GM19193 (cell line): ENCODE data around the gene SLC7A4.

Source experiments
- POLR2A ChIP-seq: IDR thresholded peaks from 4 replicates; pipeline ENCODE4 v1.6.1; 2011; ENCODE audit not compliant: insufficient read depth, insufficient read length; ENCODE audit errors: extremely low read depth

SLC7A4 gene

DNA sequence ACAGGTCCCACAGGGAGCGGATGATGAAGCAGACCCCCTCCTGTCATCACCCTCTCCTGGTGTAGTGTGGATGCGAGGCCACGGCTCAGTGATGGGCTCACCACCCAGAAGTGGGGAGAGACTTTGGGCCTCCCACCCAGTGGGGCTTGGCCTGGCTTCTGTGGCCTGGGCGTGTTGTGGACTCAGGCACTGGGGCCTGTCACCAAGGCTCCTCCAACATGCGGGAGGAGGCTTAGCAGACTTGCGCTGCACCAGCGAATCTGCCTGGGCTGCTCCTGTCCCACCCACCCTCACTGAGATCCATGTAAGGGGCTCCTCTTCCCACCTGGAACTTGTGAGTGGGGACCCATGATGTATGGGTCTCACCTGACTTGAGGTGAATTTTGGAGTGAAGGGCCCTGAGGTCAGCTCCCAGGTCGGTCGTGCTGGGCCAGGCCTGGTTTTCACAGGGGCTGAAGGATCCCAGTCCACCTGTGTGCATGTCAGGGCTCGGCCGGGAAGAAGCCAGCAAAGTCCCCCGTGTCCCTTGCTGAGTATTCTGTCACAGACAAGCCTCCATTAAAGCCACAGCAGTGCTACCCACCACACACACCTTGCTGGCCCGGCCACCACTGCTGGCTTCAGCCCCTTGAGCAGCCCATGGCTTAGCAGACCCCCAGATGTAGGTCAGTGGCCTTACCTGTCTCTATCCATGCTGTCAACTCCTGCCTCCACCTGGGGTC is 34.7 kb downstream of the SLC7A4 start:
- TF ChIP-seq POLR2A, result no peak

DNA sequence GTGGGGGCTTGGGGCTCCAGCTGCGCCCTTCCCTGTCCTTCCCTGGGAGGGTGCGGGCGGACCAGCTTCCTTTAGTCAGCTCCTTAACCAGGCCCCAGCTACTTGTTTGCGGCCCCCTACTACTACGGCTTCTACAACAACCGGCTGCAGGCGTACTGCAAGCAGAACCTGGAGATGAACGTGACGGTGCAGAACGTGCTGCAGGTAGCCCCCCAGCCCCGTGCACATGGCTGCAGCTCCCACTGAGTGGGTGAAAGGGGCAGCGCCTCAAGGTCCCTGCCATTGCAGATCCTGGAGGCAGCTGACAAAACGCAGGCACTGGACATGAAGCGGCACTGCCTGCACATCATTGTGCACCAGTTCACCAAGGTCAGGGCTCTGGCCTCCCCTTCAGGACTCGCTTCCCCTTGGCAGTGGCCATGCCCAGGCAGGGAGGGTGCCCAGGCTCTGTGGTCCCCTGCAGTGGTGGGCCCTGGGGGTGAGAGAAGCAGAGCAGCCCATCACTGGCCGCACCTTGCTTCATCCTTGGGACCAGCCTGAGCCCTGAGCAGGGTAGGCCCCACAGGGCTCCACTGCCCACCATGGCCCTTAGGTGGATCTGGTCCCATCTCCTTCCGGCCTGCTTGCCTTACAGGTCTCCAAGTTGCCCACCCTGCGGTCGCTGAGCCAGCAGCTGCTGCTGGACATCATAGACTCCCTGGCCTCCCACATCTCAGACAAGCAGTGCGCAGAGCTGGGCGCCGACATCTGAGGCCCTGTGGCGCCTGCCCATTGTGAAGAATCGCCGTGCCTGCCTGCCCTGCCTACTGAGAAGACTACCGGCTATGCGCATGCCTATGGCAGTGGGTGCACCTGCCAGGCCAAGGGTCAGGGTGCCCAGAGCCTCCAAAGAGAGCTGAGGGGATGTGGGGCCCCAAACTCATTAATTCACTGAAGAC is 35.5 kb downstream of the SLC7A4 start:
- peak; percentile 7 for TF ChIP-seq POLR2A

GRCh38 chr22:20996031-20996410 is 36.3 kb downstream of the SLC7A4 start:
- TF ChIP-seq POLR2A, result no peak

DNA sequence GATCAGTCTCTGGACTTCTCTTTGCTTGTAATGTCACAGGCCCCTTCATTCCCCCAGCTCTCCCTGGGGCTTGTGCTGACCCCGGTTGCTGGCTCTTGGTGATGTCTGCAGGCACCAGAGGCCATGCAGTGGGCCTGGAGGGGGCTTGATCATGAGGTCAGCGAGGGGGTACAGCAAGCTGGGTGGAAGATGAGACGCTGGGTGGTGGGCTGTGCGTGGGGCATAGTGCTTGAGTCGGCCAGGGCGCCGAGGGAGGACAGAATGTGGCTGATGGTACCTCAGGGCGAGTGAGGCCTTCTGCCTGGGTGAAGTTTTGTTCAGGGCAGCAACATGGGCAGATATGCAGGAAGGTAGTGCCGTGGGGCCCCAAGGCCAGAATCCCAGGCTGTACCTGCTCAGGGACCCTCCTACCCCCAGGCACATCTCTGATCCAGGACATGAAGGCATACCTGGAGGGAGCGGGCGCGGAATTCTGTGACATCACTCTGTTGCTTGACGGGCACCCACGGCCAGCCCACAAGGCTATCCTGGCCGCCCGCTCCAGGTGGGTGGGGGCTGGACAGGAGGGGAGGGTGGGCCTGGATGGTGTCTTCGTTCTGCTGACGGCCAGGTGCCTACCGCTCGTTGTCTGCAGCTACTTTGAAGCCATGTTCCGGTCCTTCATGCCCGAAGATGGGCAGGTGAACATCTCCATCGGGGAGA is 36.9 kb downstream of the SLC7A4 start:
- TF ChIP-seq POLR2A, result no peak

DNA sequence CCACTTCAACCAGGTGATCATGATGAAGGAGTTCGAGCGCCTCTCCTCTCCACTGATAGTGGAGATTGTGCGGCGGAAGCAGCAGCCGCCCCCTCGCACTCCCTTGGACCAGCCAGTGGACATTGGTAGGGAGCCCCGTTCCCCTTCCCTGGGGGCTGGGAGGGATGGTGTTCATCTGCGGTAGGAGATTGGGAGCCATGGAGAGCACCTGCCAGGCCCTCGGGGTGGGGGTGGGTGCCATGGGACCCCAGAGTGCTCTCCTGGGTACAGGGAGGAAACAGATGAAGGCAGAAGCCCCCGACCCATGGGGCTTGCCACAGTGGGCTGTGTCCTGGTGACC is 37.5 kb downstream of the SLC7A4 start:
- TF ChIP-seq POLR2A, result no peak

DNA sequence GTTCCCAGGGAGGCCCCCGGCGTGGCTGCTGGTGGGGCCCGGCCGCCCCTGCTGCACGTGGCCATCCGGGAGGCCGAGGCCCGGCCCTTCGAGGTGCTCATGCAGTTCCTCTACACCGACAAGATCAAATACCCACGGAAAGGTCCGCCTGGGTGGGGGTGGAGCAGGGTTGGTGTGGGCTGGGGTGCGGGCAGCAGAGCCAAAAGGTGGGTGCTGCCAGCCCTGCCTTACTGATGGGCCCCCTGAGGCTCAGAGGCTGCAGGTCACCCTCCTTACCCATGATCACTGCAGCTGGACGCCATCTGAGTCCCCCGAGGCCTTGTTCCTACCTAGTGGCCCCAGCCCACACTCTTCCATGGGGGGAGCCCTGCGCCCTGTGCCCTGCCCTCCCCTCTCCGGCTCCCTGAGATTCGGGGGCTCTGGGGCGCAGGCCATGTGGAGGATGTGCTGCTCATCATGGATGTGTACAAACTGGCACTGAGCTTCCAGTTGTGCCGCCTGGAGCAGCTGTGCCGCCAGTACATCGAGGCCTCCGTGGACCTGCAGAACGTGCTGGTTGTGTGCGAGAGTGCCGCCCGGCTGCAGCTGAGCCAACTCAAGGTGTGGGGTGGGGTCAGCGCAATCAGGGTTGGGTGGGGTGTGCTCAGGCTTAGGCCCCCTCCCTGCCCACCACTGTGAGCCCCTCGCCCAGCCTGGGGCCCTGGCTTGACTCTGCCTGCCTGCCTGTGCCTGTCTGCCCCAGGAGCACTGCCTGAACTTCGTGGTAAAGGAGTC is 38.0 kb downstream of the SLC7A4 start:
- no peak for TF ChIP-seq POLR2A

GRCh38 chr22:20993304-20994127 is 38.8 kb downstream of the SLC7A4 start:
- no peak for TF ChIP-seq POLR2A

GRCh38 chr22:20992456-20993303 is 39.7 kb downstream of the SLC7A4 start:
- TF ChIP-seq POLR2A, result no peak

- TF ChIP-seq POLR2A, result no peak
These were observed 40.3 kb downstream of the SLC7A4 start for GRCh38 chr22:20992056-20992442.

GRCh38 chr22:20991252-20992055 is 40.9 kb downstream of the SLC7A4 start:
- peak; percentile 4 for TF ChIP-seq POLR2A

DNA sequence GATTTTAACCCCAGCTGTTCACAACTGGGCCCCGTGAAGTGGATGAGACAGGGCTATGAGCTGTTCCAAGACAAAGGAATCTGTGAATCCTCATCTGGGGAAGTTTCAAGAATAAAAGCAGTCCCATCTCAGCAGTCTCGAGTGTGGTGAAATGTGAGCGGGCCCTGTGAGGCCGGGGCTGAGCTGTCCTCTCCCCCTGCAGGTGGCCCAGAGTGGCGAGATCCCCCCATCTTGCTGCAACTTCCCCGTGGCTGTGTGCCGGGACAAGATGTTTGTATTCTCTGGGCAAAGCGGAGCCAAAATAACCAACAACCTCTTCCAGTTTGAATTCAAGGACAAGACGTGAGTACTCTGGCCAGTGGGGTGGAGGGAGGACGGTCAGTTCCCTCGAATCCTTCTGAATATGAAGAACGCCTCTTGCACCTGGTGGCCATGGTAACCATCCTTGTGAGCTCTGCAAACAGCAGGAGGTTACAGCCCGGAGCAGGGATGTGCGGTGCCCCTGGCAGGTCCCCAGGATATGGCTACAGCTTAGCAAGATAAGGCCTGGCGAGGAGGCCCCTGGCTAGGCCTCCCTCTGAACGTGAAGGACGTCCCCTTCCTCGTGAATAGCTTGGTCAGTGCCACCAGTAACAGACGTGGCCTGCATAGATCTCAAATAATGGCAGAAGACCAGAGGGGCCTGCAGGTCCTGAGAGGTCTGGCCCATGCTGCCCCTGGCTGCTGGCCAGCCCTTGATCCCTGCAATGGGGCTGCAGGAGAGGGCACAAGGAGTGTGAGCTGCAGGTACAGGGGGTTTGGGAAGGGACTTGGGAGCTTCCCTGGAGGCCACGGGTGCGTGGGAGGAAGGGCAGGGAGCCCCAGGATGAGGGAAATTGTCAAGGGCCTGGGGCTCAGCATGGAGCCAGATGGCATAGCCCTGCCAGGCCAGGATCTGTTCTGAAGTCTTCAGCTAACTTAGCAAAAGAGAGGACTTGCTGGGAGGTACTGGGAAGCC is 41.9 kb downstream of the SLC7A4 start:
- no peak for TF ChIP-seq POLR2A

- TF ChIP-seq POLR2A, result no peak
These were observed 42.8 kb downstream of the SLC7A4 start for GRCh38 chr22:20989323-20990138.
